A673 (cell line): ENCODE data around the gene IMMP2L.

ENCODE experiments used
- EZH2 ChIP-seq: fragments of 200-600 bp; sonication (generic); IDR thresholded peaks from 2 replicates; pipeline ENCODE4 v1.6.1; 2017; ENCODE audit warnings: borderline replicate concordance, low read depth, mild to moderate bottlenecking, mixed read lengths, antibody characterized with exemption, low read length; ENCODE audit not compliant: poor library complexity, severe bottlenecking
- TF ChIP-seq, protein P1 (sequence below): fragments of 300-800, 200-600 bp; sonication (generic); conservative IDR thresholded peaks from 2 replicates; pipeline ENCODE4 v1.5.1; 2017; ENCODE audit warnings: low read depth, mild to moderate bottlenecking, antibody characterized with exemption, low read length, moderate library complexity, mixed read lengths

DNA sequence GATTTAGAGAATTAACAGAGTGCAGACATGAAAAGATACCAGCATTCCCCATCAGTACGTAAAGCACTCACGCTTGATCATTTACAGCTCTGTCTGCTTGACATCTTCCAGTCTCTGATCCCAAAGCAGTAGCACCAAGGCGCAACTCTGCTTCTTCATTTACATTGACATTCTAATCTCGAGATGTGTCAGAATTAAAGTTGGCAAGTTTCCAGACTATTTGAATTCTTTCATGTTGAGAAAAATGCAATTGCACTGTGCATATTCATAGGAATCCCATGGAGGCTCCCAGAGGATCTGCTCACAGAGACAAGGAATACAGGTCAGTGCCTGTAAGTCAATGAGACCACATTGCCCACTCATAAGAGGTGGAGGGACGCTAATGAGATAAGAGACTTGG lies 287.4 kb downstream of the IMMP2L start:
- TF ChIP-seq, protein P1, sequence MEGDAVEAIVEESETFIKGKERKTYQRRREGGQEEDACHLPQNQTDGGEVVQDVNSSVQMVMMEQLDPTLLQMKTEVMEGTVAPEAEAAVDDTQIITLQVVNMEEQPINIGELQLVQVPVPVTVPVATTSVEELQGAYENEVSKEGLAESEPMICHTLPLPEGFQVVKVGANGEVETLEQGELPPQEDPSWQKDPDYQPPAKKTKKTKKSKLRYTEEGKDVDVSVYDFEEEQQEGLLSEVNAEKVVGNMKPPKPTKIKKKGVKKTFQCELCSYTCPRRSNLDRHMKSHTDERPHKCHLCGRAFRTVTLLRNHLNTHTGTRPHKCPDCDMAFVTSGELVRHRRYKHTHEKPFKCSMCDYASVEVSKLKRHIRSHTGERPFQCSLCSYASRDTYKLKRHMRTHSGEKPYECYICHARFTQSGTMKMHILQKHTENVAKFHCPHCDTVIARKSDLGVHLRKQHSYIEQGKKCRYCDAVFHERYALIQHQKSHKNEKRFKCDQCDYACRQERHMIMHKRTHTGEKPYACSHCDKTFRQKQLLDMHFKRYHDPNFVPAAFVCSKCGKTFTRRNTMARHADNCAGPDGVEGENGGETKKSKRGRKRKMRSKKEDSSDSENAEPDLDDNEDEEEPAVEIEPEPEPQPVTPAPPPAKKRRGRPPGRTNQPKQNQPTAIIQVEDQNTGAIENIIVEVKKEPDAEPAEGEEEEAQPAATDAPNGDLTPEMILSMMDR: no peak
- no peak for TF ChIP-seq EZH2
